ENCODE results near the gene FGF3.

GRCh38 chr11:69788956-69789355, 30.3 kb downstream of the FGF3 start:
- TF ChIP-seq, protein P1, sequence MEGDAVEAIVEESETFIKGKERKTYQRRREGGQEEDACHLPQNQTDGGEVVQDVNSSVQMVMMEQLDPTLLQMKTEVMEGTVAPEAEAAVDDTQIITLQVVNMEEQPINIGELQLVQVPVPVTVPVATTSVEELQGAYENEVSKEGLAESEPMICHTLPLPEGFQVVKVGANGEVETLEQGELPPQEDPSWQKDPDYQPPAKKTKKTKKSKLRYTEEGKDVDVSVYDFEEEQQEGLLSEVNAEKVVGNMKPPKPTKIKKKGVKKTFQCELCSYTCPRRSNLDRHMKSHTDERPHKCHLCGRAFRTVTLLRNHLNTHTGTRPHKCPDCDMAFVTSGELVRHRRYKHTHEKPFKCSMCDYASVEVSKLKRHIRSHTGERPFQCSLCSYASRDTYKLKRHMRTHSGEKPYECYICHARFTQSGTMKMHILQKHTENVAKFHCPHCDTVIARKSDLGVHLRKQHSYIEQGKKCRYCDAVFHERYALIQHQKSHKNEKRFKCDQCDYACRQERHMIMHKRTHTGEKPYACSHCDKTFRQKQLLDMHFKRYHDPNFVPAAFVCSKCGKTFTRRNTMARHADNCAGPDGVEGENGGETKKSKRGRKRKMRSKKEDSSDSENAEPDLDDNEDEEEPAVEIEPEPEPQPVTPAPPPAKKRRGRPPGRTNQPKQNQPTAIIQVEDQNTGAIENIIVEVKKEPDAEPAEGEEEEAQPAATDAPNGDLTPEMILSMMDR (IDR thresholded peaks at IDR 0.05 in 8 of 11, conservative IDR thresholded peaks at IDR 0.05 in 3 of 11) = no peak
- TF ChIP-seq POLR2AphosphoS5 (IDR thresholded peaks at IDR 0.05) = no peak

Measured in spleen (tissue), 7 donors.